ENCODE data around the gene ATG5.

DNA sequence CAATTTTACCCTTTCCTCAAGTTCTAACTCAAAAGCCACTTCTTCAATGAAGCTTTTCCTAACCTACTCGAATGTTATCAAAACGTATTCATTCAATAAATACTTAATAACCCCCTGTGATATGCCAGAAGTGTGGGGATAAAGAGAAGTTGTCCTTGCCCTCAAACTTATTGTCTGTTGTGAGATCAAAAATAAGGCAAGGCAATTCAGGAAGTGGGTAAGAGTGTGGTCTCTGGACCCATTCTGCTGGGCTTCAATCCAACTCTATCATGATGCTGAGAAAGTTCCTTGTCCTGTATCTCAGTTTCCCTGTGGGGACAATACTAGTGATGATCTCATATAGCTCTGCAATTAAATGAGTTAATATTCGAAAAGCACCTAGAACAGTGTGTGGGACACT is 146.7 kb downstream of the ATG5 start:
- no peak for TF ChIP-seq POLR2A (IDR thresholded peaks at IDR 0.05; ENCODE audit: low read length)
- TF ChIP-seq GATA1 (IDR thresholded peaks at IDR 0.05; ENCODE audit: low read depth, low read length): no peak
